Vagina (tissue), 2 donors: Measurements from ENCODE around the gene MEIOSIN. TPM values are rescaled to one million over a fixed set of nuclear protein-coding genes. Genes with fewer than 3 reads are reported as not detected.
"Not testable (repeated sequence)": the region's sequence is repeated elsewhere in the genome, so short reads cannot be mapped to it uniquely, and the experiment has no call there.

Experiments
- DNase-seq, 2 donors: peaks; one replicate each; pipeline ENCODE4 v3.0.0-alpha.2; 2017; ENCODE audit errors: extremely low spot score in 2 of 2
- H3K27ac ChIP-seq: fragments of 200-600 bp; sonication (generic); one replicate; pipeline ENCODE4 v1.5.1; 2019
- H3K27me3 ChIP-seq: fragments of 200-600 bp; sonication (generic); one replicate; pipeline ENCODE4 v1.5.1; 2019
- H3K36me3 ChIP-seq, 2 donors: fragments of 200-600 bp; sonication (generic); one replicate each; pipeline ENCODE4 v1.5.1; 2017 to 2019
- H3K4me1 ChIP-seq: fragments of 200-600 bp; sonication (generic); one replicate; pipeline ENCODE4 v1.5.1; 2019
- H3K4me3 ChIP-seq, 2 donors: fragments of 200-600 bp; sonication (generic); 1 replicate in 1 of 2; 2 replicates in 1 of 2; pipeline ENCODE4 v1.5.1; 2016 to 2019
- H3K9me3 ChIP-seq: fragments of 200-600 bp; sonication (generic); one replicate; pipeline ENCODE4 v1.5.1; 2019
- POLR2A ChIP-seq, 2 donors: fragments of 450-650 bp; IDR thresholded peaks; one replicate each; pipeline ENCODE4 v1.6.1; 2017; ENCODE audit warnings: antibody characterized with exemption in 2 of 2, mild to moderate bottlenecking in 2 of 2, moderate library complexity in 2 of 2
- POLR2AphosphoS5 ChIP-seq, 2 donors: sonication (generic); formaldehyde crosslinking; IDR thresholded peaks; one replicate each; pipeline ENCODE4 v1.9.0; 2017; ENCODE audit warnings: antibody characterized with exemption in 2 of 2, mild to moderate bottlenecking in 2 of 2, low read depth in 1 of 2; ENCODE audit not compliant: insufficient read depth in 1 of 2
- intact Hi-C: fragments of 100-400 bp; cut with DNase I; formaldehyde crosslinking; loops from one replicate; pipeline ENCODE4 v1.15.1; 2023
- total RNA-seq: library from RNA; depleted of rRNA; stranded (reverse); fragments of >200 nt; gene quantifications from one replicate; pipeline ENCODE4 v1.2.3, GENCODE V29; 2016
- TF ChIP-seq, protein P1 (sequence below), 3 experiments: fragments of 450-650 bp in 2 of 3; fragments of 200-600 bp in 1 of 3; sonication (generic) in 1 of 3; IDR thresholded peaks; one replicate each; pipeline ENCODE4 v1.5.1; 2017 to 2019; ENCODE audit warnings: antibody characterized with exemption in 3 of 3, mild to moderate bottlenecking in 2 of 3, moderate library complexity in 2 of 3

Gene MEIOSIN
- total RNA-seq, 1 donor from 2014 or later, result not detected

DNA sequence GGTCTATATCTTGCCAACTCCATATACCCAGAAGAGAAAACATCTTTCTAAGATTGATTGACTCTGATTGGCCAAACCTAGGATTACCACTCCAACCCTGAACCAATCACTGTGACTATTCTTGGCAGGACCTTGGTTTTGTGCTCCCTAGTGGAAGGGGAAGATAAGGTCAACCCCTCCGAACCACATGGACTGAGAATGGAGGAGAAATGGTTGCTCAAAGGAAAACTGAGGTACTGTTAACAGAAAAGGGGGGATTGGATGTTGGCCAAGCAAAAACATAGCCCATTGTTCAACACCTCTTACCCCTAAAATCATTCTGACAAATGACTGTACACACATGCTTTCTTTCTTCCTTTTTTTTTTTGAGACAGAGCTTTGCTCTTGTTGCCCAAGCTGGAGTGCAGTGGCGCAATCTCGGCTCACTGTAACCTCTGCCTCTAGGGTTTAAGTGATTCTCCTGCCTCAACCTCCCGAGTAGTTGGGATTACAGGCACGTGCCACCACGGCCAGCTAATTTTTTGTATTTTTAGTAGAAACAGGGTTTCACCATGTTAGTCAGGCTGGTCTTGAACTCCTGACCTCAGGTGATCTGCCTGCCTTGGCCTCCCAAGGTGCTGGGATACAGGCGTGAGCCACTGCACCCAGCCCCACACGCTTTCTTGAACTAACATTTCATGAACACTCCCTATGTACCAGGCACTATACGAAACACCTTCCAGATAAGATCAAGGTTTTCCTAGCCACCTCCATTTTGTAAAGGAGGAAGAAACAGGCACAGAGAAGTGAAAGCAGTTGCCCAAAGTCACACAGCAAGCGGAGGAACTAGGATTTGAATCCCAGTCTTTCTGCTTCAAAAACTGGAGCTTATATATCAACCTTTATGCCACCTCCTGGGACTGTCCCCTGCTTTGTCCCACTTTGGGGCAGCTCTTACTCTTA is 6.5 kb downstream of the MEIOSIN start:
- H3K36me3 ChIP-seq, result no peaks in the 10 kb centered on the region
- intact Hi-C loops, result no loop called here
- no peaks in the 10 kb centered on the region for H3K9me3 ChIP-seq
- H3K4me3 ChIP-seq, result no peak overlapping the region
- H3K27ac ChIP-seq, result no peak overlapping the region
- no peak for TF ChIP-seq POLR2AphosphoS5 (IDR thresholded peaks at IDR 0.05; ENCODE audit: insufficient read depth in 1 of 2, low read depth in 1 of 2)
- TF ChIP-seq, protein P1, sequence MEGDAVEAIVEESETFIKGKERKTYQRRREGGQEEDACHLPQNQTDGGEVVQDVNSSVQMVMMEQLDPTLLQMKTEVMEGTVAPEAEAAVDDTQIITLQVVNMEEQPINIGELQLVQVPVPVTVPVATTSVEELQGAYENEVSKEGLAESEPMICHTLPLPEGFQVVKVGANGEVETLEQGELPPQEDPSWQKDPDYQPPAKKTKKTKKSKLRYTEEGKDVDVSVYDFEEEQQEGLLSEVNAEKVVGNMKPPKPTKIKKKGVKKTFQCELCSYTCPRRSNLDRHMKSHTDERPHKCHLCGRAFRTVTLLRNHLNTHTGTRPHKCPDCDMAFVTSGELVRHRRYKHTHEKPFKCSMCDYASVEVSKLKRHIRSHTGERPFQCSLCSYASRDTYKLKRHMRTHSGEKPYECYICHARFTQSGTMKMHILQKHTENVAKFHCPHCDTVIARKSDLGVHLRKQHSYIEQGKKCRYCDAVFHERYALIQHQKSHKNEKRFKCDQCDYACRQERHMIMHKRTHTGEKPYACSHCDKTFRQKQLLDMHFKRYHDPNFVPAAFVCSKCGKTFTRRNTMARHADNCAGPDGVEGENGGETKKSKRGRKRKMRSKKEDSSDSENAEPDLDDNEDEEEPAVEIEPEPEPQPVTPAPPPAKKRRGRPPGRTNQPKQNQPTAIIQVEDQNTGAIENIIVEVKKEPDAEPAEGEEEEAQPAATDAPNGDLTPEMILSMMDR (IDR thresholded peaks at IDR 0.05), result no peak
- H3K27me3 ChIP-seq, result no peaks in the 10 kb centered on the region
- no peaks in the 10 kb centered on the region for H3K4me1 ChIP-seq
- DNase-seq, result no peak

- Histone ChIP-seq H3K36me3 (no peaks in the 10 kb centered on the region), H3K4me3 (no peak overlapping the region), H3K4me1 (no peaks in the 10 kb centered on the region), H3K9me3 (no peaks in the 10 kb centered on the region), H3K27ac (no peak overlapping the region), H3K27me3 (no peaks in the 10 kb centered on the region)
- intact Hi-C loops, result no loop called here
- TF ChIP-seq POLR2A (IDR thresholded peaks at IDR 0.05) (no peak), POLR2AphosphoS5 (IDR thresholded peaks at IDR 0.05; ENCODE audit: insufficient read depth in 1 of 2, low read depth in 1 of 2) (no peak)
- TF ChIP-seq, protein P1 (IDR thresholded peaks at IDR 0.05), result no peak
- DNase-seq, result no peak
Observed at GRCh38 chr19:45742969-45743368, 9.7 kb downstream of the MEIOSIN start.

- Histone ChIP-seq H3K27me3 (no peaks in the 10 kb centered on the region), H3K27ac (no peak overlapping the region), H3K9me3 (no peaks in the 10 kb centered on the region), H3K36me3 (no peaks in the 10 kb centered on the region), H3K4me1 (no peaks in the 10 kb centered on the region), H3K4me3 (no peak overlapping the region)
- intact Hi-C loops, result no loop called here
- no peak for DNase-seq
- TF ChIP-seq POLR2AphosphoS5 (IDR thresholded peaks at IDR 0.05; ENCODE audit: insufficient read depth in 1 of 2, low read depth in 1 of 2), result no peak
- TF ChIP-seq, protein P1 (IDR thresholded peaks at IDR 0.05), result no peak
- TF ChIP-seq POLR2A (IDR thresholded peaks at IDR 0.05), result no peak
Observed at GRCh38 chr19:45745606-45746005, 12.4 kb downstream of the MEIOSIN start.

DNA sequence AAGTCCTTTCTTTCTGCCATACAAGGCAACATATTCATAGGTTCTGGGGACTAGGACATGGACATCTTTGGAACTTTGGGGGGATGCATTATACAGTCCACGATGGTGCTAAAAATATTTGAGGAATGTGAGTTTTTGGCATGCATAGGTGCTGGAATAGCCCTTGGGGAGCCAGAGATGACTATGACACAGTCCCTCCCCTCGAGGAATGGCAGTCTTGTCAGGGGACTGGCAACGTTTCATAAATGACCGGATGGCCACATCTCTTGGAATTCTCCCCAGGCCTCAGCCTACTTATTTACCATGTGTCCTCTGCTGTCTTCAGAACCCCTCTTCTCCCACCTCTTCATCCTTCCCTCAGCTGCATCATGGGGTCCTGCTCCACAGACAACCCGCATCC is 13.6 kb downstream of the MEIOSIN start:
- Histone ChIP-seq H3K36me3 (no peaks in the 10 kb centered on the region), H3K27me3 (no peaks in the 10 kb centered on the region), H3K4me1 (no peaks in the 10 kb centered on the region), H3K27ac (no peak overlapping the region), H3K4me3 (no peak overlapping the region), H3K9me3 (no peaks in the 10 kb centered on the region)
- intact Hi-C loops, result no loop called here
- no peak for DNase-seq
- TF ChIP-seq POLR2A (IDR thresholded peaks at IDR 0.05) (no peak), POLR2AphosphoS5 (IDR thresholded peaks at IDR 0.05; ENCODE audit: insufficient read depth in 1 of 2, low read depth in 1 of 2) (no peak)
- TF ChIP-seq, protein P1 (IDR thresholded peaks at IDR 0.05), result no peak

GRCh38 chr19:45747513-45747912 is 14.3 kb downstream of the MEIOSIN start:
- Histone ChIP-seq H3K9me3 (no peaks in the 10 kb centered on the region), H3K4me3 (no peak overlapping the region), H3K4me1 (no peaks in the 10 kb centered on the region), H3K36me3 (no peaks in the 10 kb centered on the region), H3K27me3 (no peaks in the 10 kb centered on the region), H3K27ac (no peak overlapping the region)
- intact Hi-C loops, result no loop called here
- TF ChIP-seq, protein P1 (IDR thresholded peaks at IDR 0.05), result no peak
- no peak for TF ChIP-seq POLR2A (IDR thresholded peaks at IDR 0.05)
- TF ChIP-seq POLR2AphosphoS5 (IDR thresholded peaks at IDR 0.05; ENCODE audit: insufficient read depth in 1 of 2, low read depth in 1 of 2), result no peak
- no peak for DNase-seq

DNA sequence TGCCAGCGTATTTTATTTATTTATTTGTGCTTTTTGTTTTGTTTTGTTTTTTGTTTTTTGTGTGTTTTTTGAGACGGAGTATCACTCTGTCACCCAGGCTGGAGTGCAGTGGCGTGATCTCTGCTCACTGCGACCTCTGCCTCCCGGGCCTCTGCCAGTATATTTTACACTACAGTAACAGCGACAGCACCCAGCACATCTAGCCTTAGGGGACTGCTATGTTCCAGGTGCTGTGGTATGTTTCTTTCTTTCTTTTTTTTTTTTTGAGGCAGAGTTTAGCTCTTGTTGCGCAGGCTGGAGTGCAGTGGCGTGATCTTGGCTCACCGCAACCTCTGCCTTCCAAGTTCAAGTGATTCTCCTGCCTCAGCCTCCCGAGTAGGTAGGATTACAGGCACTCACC is 18.2 kb downstream of the MEIOSIN start:
- H3K27me3 ChIP-seq, intact Hi-C loops, H3K9me3 ChIP-seq, H3K4me3 ChIP-seq, H3K4me1 ChIP-seq, H3K27ac ChIP-seq, H3K36me3 ChIP-seq, DNase-seq: not testable (repeated sequence)
